Aortic smooth muscle cell (primary cell): ENCODE data around the gene VARS2. TPM values are rescaled to one million over a fixed set of nuclear protein-coding genes. Genes with fewer than 3 reads are reported as not detected.

Experiments
- total RNA-seq: library from RNA; depleted of rRNA; stranded (reverse); fragments of >200 nt; gene quantifications from 2 replicates; pipeline ENCODE4 v1.2.3, GENCODE V29; 2014

The VARS2 gene
- total RNA-seq = 12.4 and 16.8 TPM in 2 replicates

GRCh38 chr6:30914076-30914853 lies at the start of gene VARS2:
VARS2 (plus strand) TSS chr6:30914238; CDS start chr6:30914837, 599 bp downstream.

DNA sequence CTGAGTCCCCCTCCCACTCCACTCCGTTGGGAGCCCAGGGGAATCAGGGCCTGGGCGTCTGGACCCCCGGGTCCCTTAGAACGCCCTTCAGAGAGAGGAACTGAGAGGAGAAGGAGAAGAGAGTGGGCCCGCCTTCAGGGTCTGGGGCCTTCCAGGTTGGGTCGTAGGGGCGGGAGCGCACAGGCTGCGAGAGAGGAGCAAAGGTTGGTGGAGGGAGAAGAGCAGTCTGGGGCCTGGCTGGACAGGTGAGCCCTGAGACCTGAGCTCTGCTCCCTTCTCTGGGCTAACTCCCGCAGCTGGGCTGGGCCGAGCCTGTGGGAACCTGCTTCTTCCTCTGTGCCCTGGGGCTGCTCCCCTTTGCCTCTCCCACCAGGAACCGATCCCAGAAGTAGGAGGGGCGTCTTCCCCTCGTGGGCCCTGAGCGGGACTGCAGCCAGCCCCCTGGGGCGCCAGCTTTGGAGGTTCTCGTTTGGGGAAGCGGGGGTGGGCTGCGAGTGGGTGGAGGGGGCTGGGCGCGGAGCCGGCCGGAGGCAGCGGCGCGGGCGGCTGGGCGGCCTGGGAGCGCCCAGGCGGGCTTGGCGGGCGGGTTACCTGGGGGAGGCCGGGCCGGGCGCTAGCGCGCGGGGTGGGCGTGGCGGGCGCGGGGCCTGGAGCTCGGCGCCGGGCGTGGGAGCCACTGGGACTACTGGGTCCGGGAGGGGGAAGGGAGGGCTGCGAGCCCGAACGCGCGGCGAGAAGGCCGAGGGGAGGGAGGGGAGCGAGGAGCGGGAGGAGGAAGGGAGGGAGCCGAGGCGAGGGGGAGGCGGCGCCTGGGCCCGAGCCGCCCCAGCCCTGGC lies 30.1 kb upstream of the VARS2 start, which contains the start of gene DDR1:
DDR1 (plus strand) TSS at position 835 of the 836 bp plus-strand sequence. CDS start 4,211 bp downstream, outside the sequence.

GRCh38 chr6:30907758-30908591 lies 6.1 kb upstream of the VARS2 start, which contains the start of gene GTF2H4:
GTF2H4 (plus strand) TSS chr6:30908207.

DNA sequence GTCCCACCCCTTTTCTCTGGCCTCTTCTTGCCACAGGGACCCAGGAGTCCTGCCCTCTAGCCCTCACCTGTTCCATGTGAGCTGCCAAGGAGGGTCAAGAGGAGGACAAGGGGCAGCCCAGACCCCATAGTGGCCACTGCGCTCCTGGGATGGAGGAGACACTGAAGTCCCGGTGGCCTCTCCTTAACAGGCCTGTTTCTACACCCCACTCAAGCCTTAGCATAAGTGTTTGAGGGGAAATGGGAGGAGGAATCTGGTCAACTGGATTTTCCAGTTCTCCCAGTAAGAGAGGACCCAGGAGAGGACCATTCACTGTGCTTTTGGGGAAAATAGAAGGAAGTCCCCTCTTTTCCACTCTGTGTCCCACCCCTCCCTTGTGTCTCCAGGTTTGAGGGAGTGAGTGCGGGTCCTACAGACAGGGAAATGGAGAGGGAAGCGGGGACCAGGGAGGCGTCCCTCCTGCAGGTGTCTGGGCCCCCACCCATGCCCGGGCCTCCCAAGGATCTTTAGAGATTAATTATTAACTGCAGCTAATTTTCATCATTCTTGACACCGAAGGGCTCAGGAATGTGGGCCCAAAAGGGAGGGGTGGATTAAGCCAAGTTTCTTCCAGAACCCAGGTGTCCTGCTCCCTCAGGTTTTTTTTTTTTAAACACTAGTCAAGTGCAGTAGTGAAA lies 18.1 kb downstream of the VARS2 start, which contains the start of gene SFTA2:
SFTA2 (minus strand) TSS at position 202 of the 677 bp plus-strand sequence; CDS start at position 128, 74 bp downstream.

GRCh38 chr6:30940361-30940986 lies 26.4 kb downstream of the VARS2 start, which contains the start of gene MUCL3:
MUCL3 (plus strand) TSS chr6:30940973; CDS start chr6:30941000, 27 bp downstream.

Other genes with a start within 250 kb of the VARS2 start
- 33.3 and 46.6 TPM in 2 replicates for gene DHX16, start 241.2 kb upstream of the VARS2 start, total RNA-seq
- gene PPP1R18, start 227.6 kb upstream of the VARS2 start, total RNA-seq = 68.2 and 79.1 TPM in 2 replicates
- 2.2 and 3.1 TPM in 2 replicates for gene NRM, start 223.3 kb upstream of the VARS2 start, total RNA-seq
- 4.6 and 5.1 TPM in 2 replicates for gene MDC1, start 197.0 kb upstream of the VARS2 start, total RNA-seq
- 421 and 431 TPM in 2 replicates for gene TUBB, start 193.9 kb upstream of the VARS2 start, total RNA-seq
- 138 and 150 TPM in 2 replicates for gene FLOT1, start 171.6 kb upstream of the VARS2 start, total RNA-seq
- 14.3 and 32.0 TPM in 2 replicates for gene IER3, start 169.7 kb upstream of the VARS2 start, total RNA-seq
- gene DDR1, start 29.7 kb upstream of the VARS2 start, total RNA-seq = 15.2 and 17.1 TPM in 2 replicates
- 5.9 and 8.0 TPM in 2 replicates for gene GTF2H4, start 6.0 kb upstream of the VARS2 start, total RNA-seq
- gene SFTA2, start 17.9 kb downstream of the VARS2 start, total RNA-seq = not detected in 2 replicates
- gene MUCL3, start 26.7 kb downstream of the VARS2 start, total RNA-seq = not detected in 2 replicates
- not detected in 2 replicates for gene MUC21, start 69.5 kb downstream of the VARS2 start, total RNA-seq
- not detected in 2 replicates for gene MUC22, start 96.2 kb downstream of the VARS2 start, total RNA-seq
- gene C6orf15, start 198.3 kb downstream of the VARS2 start, total RNA-seq = not detected in 2 replicates
- 0.92 and 1.1 TPM in 2 replicates for gene PSORS1C1, start 200.6 kb downstream of the VARS2 start, total RNA-seq
- not detected in 2 replicates for gene CDSN, start 206.2 kb downstream of the VARS2 start, total RNA-seq
- not detected in 2 replicates for gene PSORS1C2, start 224.8 kb downstream of the VARS2 start, total RNA-seq
- 12.7 and 18.9 TPM in 2 replicates for gene CCHCR1, start 243.6 kb downstream of the VARS2 start, total RNA-seq
- gene TCF19, start 244.4 kb downstream of the VARS2 start, total RNA-seq = 13.6 and 21.4 TPM in 2 replicates